ENCODE measurements around the gene BABAM1.

Gene BABAM1

GRCh38 chr19:17266975-17267788 lies at the start of gene BABAM1:
Gene BABAM1, plus strand, starts transcription at chr19:17267443. Its CDS starts 1,364 bp downstream, at chr19:17268807.
- TF ChIP-seq CTCF (IDR thresholded peaks at IDR 0.05) (no peak), ZFX (IDR thresholded peaks at IDR 0.05; ENCODE audit: borderline replicate concordance) (no peak)
- H3K27ac ChIP-seq, result peak within 1 kb of the TSS; percentile 71

GRCh38 chr19:17219286-17219685 lies 48.0 kb upstream of the BABAM1 start:
- TF ChIP-seq CTCF (IDR thresholded peaks at IDR 0.05) (no peak), ZFX (IDR thresholded peaks at IDR 0.05; ENCODE audit: borderline replicate concordance) (no peak)
- no peak overlapping the region for H3K27ac ChIP-seq

- H3K27ac ChIP-seq, result no peak overlapping the region
- no peak for TF ChIP-seq CTCF (IDR thresholded peaks at IDR 0.05)
- no peak for TF ChIP-seq ZFX (IDR thresholded peaks at IDR 0.05; ENCODE audit: borderline replicate concordance)
These were observed 47.0 kb upstream of the BABAM1 start for GRCh38 chr19:17220207-17220758.

GRCh38 chr19:17225053-17225452 lies 42.2 kb upstream of the BABAM1 start:
- H3K27ac ChIP-seq, result peak overlapping the region; percentile 92; the same call in 1 of the 2 replicates
- TF ChIP-seq CTCF (IDR thresholded peaks at IDR 0.05) (no peak), ZFX (IDR thresholded peaks at IDR 0.05; ENCODE audit: borderline replicate concordance) (no peak)

- TF ChIP-seq CTCF (IDR thresholded peaks at IDR 0.05) (no peak), ZFX (IDR thresholded peaks at IDR 0.05; ENCODE audit: borderline replicate concordance) (no peak)
- peak within 1 kb of the TSS; percentile 92 for H3K27ac ChIP-seq
These were observed 41.0 kb upstream of the BABAM1 start, which contains the start of gene OCEL1 for GRCh38 chr19:17226002-17226933. Gene OCEL1, plus strand, starts transcription at chr19:17226226. Its CDS starts 22 bp downstream, at chr19:17226248.

- TF ChIP-seq ZFX (IDR thresholded peaks at IDR 0.05; ENCODE audit: borderline replicate concordance) (no peak), CTCF (IDR thresholded peaks at IDR 0.05) (no peak)
- peak overlapping the region; percentile 92 for H3K27ac ChIP-seq
These were observed 39.4 kb upstream of the BABAM1 start for GRCh38 chr19:17227798-17228367.
